Activated CD4-positive, alpha-beta T cell treated with anti-CD3 and anti-CD28 coated beads for 48 hours (primary cell): ENCODE results near the gene SLC12A7.
"Not testable (repeated sequence)": the region's sequence is repeated elsewhere in the genome, so short reads cannot be mapped to it uniquely, and the experiment has no call there.

Experiments
- DNase-seq: peaks from one replicate; pipeline ENCODE4 v3.0.0-alpha.2; 2020

SLC12A7 gene

DNA sequence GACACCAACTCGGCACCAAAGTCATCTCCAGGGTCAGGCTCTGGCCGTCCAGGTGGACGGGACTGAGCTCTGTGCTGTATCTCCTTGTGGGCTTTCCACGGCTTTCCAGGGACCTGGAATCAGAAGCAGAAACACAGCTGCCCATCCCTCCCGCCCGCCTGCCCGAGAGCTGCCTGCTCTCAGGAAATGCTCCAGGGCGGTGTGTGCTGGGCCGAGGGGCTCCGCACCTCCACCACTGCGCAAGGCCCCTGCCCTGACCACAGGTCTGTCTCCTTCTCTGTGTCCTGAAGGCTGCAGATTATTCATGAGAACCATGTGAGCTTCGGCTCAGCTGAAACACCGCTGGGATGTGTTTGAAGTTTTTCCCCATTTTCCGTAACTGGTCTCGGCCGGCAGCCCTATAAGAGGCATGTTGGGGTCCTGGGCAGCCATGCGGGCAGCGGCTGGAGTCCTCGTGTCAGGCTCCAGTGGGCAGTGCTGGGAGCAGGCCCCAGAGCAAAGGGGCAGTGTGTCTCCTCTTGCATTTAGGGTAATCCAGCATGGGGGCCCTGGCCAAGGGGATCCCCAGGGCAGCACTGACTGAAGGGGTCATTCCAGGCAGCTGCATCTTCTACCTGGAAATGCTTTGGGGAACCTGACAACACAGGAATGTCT lies 80.4 kb downstream of the SLC12A7 start:
- no peak for DNase-seq

DNA sequence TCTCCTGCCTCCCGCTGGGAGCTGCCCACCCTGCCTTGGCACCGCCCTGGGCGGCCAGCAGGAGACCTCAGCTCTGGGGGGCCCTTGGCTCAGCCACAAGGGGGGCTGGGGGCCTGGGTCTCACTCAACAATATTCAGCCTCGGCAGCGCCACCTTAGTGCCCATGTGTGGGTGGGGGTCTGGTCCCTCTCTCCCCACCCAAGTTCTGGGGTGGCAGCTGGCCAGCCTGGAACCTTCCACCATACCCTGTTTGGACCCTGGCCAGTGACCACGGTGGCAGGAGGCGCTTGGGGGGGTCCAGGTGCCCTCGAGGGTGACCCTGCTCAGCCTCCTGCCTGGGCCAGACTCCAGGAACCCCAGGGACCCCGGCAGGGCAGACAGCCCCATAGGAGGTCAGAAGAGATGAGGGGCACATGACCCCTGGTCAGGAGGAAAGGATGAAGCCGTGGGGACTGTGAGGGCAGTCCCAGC lies 81.0 kb downstream of the SLC12A7 start:
- no peak for DNase-seq

DNA sequence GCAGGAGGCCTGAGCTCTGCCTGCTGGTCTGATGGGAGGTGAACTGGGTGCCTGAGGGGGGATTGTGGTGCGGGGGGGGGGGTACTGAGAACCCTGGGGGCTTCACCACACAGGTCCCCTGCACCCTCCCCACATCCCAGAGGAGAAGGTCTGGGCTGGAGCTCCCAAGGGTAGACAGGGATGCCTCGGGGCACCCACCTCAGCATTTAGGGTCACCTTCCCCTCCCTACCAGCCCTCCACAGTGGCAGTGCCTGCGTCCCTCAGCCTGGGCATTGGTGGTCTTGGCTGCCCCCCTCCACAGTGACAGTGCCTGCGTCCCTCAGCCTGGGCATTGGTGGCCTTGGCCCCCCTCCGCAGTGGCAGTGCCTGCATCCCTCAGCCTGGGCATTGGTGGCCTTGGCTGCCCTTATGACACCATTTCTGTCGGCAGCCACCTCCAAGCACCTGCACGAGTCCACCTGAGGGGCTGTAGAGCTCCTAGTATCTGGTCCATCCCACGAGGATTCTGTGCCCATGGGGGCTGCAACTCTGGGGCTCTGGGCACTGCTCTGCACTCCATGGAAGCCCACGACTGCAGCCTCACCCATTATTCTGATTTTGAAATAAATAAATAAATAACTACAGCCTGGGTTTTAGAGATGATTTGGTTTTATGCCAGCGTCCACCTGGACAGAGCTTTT lies 81.8 kb downstream of the SLC12A7 start:
- no peak for DNase-seq

- no peak for DNase-seq
These were observed 82.5 kb downstream of the SLC12A7 start for GRCh38 chr5:1029282-1029944.

DNA sequence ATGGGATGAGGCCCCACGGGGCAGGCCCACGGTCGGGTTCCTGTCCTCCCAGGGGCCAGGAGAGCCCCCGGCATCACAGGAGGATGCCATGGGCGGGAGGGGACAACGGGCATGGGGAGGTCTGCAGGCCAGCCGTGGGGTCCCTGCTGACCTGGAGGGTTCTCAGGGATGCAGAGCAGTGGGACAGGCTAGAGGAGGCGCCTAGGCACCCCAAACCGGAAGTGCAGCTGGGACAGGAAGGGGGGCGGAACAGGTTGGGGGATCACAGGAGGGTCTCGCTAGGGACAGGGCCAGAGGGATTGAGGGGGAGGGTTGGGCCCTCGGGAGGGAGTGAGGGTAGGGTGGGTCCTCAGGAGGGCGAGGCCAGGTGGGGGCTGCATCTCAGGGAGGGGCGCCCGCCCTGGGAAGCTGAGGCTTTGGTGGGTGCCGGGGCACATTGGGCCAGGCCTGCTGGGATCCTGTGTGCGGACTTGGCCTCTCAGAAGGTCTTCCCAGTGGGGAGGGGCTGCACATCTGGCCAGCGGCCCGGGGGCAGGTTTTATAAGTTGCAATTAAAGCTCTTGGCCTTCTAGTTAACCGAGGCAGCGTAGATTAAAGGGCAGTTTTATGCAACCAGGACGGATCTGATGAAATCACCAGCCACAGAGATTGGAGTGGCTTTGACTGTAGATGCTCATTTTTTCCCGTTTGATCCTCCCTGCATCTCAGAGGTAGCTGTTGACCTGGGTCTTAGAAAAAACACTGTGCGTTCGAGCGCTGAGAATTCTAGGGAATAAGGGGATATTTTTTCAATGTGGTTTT lies 83.2 kb downstream of the SLC12A7 start:
- DNase-seq: no peak

GRCh38 chr5:1027631-1028441 lies 84.0 kb downstream of the SLC12A7 start:
- DNase-seq: no peak

- DNase-seq: no peak
These were observed 84.9 kb downstream of the SLC12A7 start for GRCh38 chr5:1026700-1027621.

GRCh38 chr5:1021969-1022336 lies 89.9 kb downstream of the SLC12A7 start:
- not testable (repeated sequence) for DNase-seq

GRCh38 chr5:1021136-1021968 lies 90.5 kb downstream of the SLC12A7 start:
- no peak for DNase-seq

- no peak for DNase-seq
These were observed 91.4 kb downstream of the SLC12A7 start for GRCh38 chr5:1020452-1020961.

DNA sequence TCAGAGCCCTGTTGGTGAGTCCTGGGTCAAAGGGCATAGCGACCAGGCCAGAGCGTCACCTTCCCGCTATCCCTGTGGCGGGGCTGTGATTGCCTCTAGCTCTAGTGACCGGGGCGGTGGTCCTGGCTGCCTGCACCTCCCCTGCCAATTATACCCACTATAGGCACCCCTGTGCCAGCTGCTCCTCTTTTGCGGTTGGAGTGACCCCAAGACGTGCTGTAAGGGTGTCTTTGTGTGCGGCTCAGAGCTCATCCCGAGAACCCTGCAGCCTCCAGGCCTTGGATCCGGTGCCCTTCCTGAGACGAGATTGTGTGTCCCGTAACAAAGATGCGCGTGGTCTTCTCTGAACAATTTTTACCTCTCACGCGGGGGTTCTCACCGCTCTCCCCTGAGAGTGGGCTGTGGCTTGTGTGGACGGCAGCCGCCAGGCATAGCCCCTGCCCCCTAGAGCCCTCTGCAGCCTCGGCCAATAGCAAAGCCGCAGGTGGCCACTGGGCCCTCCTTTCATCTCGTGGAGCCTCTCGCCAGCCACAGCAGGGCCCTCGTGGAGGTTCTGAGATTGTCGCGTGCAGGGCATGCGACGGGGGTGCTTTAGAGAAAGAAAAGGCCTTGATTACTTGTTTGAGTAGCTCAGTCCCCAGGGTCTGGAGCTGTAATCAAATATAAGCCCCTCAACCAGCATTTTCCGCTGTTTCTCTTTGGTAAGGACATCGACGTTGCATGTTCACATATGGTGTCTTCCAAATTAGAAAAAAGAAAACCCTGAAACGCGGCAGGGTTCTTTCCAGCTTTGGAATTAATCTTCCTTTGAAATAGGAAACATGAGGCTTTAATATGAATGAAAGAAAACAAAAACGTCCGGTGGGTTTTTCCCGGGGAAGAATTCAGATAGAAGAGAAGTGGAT lies 92.6 kb downstream of the SLC12A7 start:
- DNase-seq: no peak

- no peak for DNase-seq
These were observed 93.3 kb downstream of the SLC12A7 start for GRCh38 chr5:1018596-1018995.

DNA sequence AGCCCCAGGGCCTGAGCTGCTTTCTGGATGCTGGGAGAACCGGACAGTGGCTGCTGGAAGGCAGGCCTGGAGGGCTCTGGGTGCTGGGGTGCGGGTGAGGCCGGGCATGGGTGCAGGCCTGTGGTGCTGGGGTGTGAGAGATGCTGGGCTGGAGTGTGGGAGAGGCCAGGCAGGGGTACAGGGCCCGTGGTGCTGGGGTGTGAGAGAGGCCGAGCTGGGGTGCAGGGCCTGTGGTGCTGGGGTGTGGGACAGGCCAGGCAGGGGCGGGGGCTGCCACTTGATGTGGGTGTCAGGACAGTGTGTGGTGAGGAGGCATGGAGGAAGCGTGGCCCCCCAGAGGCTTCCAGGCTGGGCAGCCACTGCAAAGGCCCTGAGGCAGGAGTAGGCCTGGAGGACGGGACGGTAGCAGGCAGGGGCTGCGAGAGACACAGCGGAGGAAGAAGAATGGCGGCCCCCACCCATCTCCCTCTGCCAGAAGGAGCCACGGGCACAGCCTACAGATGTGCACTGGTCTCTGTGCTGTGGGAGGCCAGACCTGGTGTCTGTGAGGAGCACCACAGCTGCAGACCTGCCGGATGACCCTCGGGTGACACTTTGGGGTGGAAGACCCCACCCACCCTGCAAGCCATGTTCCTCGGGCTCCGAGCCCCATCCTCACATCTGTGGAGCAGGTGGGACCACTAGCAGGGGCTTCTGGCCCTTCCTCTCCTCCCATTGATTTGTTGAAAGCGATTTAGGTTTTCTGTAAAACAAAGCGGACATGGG lies 94.0 kb downstream of the SLC12A7 start:
- no peak for DNase-seq

- no peak for DNase-seq
These were observed 94.8 kb downstream of the SLC12A7 start for GRCh38 chr5:1017056-1017455.

- DNase-seq: no peak
These were observed 95.4 kb downstream of the SLC12A7 start for GRCh38 chr5:1016476-1016875.

DNA sequence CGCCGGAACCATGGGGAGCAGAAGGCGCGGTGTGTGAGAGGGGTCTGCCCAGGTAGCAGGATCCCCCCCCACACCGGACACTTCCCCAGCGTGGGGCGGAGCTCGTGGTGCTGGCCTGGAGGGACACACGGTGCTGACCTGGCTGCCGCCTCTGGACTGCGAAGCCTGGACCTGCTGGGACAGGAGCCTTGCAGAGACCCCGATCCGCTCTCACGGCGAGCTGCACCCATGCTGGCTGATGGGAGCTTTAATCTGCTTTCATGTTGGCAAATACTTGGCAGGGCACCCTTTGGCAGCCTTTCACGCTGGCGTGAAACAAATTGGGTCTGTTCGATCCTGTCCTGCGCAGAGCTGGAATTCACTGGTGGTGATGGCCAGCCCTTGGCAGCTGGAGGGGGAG lies 95.8 kb downstream of the SLC12A7 start:
- no peak for DNase-seq

- no peak for DNase-seq
These were observed 96.4 kb downstream of the SLC12A7 start for GRCh38 chr5:1015507-1015906.

- no peak for DNase-seq
These were observed 97.1 kb downstream of the SLC12A7 start for GRCh38 chr5:1014781-1015221.
